ENCODE results near the gene TMEM63C. TPM values are rescaled to one million over a fixed set of nuclear protein-coding genes. Genes with fewer than 3 reads are reported as not detected.

The TMEM63C gene
- 10 to 100 TPM; 22.4 to 43.0 TPM for total RNA-seq
- long read RNA-seq, partial matches to known transcripts, result 2 of 6 reads
- long read RNA-seq, other reads (novel, unspliced or antisense), result 3 of 6 reads

- DNase-seq, result peak; percentile 75 to 83
- intact Hi-C loops (cut with DNase I, micrococcal nuclease), result no loop called here
- ATAC-seq, result peak; percentile 84
These were observed at the start of gene TMEM63C for GRCh38 chr14:77181603-77182437. Gene TMEM63C (plus strand): TSS chr14:77181798. CDS start chr14:77218814, 37,016 bp downstream.

- intact Hi-C loops (cut with DNase I, micrococcal nuclease), result no loop called here
- ATAC-seq, result no peak
- no peak for DNase-seq
These were observed 49.6 kb upstream of the TMEM63C start for GRCh38 chr14:77131871-77132486.

GRCh38 chr14:77133720-77134338 lies 47.8 kb upstream of the TMEM63C start:
- DNase-seq (peak in 1 of 2 donors; percentile 59), ATAC-seq (peak; percentile 91)
- intact Hi-C loops (cut with DNase I, micrococcal nuclease), result no loop called here

DNA sequence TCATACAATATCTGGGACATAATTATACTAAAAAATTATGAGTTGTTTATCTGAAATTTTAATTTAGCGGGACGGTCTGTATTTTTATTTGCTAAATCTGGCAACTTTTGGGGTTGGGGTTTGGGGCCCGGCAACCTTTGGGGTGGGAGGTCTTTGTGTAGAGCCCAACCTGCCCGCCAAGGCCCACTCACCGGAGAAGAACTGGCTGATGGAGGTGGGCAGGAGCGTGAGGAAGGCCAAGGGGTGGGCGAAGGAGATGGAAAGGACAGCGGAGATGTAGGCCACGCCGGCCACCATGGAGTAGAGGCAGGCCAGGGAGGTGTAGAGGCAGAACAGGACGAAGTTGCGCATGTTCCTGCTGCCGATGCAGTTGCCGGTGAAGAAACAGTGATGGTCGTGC lies 42.6 kb upstream of the TMEM63C start:
- DNase-seq (no peak), ATAC-seq (no peak)
- intact Hi-C loops (cut with DNase I, micrococcal nuclease), result no loop called here

DNA sequence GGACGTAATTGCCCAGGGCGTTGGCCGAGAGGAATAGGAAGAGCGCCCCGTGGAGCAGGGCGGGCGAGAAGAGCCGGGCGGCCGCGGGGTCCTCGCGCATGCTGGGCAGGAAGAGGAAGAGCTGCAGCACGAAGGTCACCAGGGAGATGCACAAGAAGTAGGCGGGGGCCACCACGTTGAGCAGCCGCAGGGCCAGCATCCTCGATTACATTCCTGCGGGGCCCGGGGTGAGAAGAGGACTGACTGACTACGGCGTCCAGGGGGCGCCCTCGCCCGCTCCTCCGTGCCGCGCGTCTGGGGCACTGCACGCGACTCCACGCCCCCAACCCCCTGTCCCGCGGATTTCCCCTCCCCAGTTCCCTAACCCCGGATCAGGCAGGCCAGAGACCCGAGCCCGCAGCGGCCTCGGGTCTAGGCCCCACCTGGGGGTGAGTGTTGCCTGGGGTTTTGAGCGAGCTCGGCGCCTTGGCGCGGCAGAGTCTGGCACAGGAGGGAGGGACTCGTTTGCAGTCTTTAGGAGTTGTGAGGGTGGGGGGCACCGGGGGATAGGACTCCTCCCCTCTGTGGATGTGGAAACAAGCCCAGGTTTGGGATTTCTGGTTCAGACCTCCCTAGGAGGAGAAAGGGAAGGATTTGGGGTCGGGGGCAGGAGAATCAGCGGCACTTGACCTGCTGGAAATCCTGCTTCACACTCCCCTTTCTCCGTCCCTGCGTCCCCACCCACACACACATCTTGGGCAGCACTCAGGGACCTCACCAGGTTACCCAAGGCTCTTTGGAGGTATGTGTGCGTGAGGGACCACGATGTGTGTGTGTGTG lies 41.8 kb upstream of the TMEM63C start:
- DNase-seq, result peak in 1 of 2 donors; percentile 42

DNA sequence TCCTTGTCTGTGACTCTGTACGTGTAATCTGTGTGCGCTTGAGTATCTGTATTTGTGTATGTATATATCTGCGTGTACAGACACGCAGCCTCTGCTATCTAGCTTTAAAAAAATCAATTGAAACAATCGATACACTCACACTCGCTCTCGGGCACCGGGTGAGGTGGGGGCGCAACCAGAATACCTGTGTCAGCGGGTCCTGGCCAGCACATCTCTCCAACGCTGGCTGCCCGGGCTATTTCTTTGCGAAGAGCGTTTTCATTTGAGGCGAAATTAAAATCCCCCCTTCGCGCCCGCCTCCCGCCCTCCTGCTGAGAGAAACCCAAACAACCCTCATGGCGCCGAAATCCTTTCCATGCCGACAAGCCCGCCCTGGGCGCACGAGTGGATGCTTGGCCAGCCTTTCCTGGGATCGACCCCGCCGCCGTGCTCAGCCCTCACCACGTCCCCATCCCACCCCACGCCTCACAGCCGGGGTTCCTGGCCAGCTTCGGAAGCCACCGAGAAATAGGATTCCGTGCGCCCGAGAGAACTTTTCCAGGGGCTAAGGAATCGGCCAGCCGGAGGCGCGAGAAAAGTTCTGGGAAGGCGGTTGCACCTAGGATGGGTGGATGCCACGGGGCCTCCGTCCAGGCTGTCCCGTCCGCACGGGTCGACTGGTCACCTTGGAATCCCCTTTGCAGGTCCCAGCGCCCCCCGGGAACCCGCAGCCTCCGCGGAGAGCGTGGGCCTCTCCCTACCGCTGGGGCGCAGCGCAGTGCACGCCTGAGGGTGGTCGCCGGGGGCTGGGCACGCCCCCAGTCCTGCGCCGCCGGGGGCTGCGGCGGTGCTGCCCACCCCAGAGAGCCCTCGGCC lies 41.0 kb upstream of the TMEM63C start:
- intact Hi-C loops (cut with DNase I, micrococcal nuclease), result no loop called here
- ATAC-seq (no peak), DNase-seq (no peak)

More for the DNA sequence above, 41.8 kb upstream of the TMEM63C start:
- intact Hi-C loops (cut with DNase I, micrococcal nuclease), result no loop called here
- ATAC-seq, result peak; percentile 69

DNA sequence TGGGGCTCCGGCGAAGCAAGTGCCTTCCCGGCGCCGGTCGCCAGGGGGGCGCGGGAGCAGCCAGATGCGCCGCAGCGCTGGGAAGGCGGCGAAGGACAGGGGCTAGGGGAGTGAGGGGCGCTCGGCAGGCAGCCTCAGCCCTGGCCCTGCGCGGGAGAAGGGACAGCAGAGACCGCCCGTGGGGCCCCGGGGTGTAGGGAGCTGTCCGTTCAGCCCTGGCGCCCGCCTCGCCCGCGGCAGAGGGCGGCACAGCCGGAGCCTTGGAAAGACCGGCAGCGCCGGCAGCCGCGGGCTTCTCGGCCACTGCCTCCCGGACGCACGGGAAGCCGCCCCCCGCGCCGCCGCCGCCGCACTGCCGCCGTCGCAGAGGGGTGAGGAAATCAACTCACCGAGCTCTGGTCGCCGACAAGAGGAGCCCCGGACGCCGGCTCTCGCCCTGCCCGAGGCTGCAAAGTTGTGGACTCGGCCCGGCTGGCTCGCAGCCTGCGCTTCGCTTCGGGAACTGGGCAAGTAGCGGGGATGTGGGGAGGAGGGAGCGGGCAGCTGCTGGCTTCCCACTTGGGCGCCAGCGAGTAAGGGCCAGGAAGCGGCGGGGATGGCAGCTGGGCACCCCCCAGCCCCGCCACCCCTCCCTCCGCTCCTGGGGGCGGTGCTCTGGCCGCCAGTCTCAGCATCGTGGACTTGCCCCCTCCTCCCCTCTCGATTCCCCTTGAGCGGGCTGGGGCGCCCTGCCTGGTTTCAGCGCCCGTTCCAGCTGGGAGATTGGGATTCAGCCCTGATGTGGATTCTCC lies 40.2 kb upstream of the TMEM63C start, which contains the start of gene ZDHHC22:
TSS of gene ZDHHC22 (minus strand) at position 578 of the 791 bp plus-strand sequence. CDS start 2,053 bp downstream, outside the sequence.
- intact Hi-C loops (cut with DNase I, micrococcal nuclease), result no loop called here
- no peak for DNase-seq
- ATAC-seq, result peak; percentile 24

- intact Hi-C loops (cut with DNase I, micrococcal nuclease), result no loop called here
These were observed 39.4 kb upstream of the TMEM63C start for GRCh38 chr14:77142005-77142800.

GRCh38 chr14:77143071-77143470 lies 38.5 kb upstream of the TMEM63C start:
- DNase-seq, result no peak
- ATAC-seq, result no peak

More at GRCh38 chr14:77142005-77142800, 39.4 kb upstream of the TMEM63C start:
- DNase-seq (no peak), ATAC-seq (no peak)

GRCh38 chr14:77144412-77145115 lies 37.0 kb upstream of the TMEM63C start:
- DNase-seq, result no peak
- ATAC-seq, result no peak
- intact Hi-C loops (cut with DNase I, micrococcal nuclease), result no loop called here

More at GRCh38 chr14:77143071-77143470, 38.5 kb upstream of the TMEM63C start:
- intact Hi-C loops (cut with DNase I, micrococcal nuclease), result no loop called here

GRCh38 chr14:77145975-77146740 lies 35.4 kb upstream of the TMEM63C start:
- ATAC-seq (no peak), DNase-seq (no peak)
- intact Hi-C loops (cut with DNase I, micrococcal nuclease), result no loop called here

- DNase-seq, result no peak
- intact Hi-C loops (cut with DNase I, micrococcal nuclease), result no loop called here
- ATAC-seq, result no peak
These were observed 32.9 kb upstream of the TMEM63C start for GRCh38 chr14:77148510-77149231.

DNA sequence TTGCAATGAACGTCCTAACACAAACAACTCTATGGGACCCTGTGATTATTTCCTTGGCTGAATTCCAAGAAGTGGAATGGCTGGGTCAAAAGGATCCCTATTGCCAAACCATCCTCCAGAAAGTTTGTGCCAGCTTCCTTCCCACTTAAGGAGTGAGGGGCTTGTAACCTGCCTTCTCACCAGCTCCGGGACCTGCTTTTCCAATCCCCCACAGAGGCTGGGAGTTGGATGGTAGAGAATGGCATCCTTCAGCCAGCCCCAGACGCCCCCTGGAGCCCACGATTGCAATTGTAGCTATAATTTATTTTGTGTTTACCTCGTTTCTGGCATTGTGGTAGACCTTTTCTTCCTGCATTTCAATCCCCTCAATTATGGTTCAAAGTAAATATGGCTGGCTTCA lies 30.4 kb upstream of the TMEM63C start:
- intact Hi-C loops (cut with DNase I, micrococcal nuclease), result loop anchor here in 1 of 2 donors (5.0 kb wide), 1 partner anchor 161 kb away; no protein-coding TSS in a partner anchor
- ATAC-seq (peak; percentile 27), DNase-seq (no peak)

All from left colon (tissue), 2 donors.